ENCODE results near the gene SCT.

DNA sequence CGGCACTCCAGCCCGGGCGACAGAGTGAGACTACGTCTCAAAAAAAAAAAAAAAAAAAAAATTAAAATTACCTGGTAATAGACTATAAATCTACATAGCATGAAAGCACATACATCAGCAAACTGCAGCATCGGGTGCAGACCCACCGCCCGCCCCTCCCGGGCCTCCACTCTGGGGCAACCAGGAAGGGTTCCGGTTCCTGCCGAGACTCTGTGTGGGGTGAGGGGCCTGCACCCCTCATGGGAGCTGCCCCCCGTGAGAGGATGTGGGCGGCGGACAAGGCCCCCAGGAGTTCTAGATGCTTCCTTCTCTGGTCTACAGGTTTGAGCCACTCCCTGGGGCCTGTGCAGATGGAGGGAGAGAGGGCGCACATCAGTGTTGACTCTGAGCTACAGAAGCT, 19.2 kb upstream of the SCT start:
- TF ChIP-seq, protein P1, sequence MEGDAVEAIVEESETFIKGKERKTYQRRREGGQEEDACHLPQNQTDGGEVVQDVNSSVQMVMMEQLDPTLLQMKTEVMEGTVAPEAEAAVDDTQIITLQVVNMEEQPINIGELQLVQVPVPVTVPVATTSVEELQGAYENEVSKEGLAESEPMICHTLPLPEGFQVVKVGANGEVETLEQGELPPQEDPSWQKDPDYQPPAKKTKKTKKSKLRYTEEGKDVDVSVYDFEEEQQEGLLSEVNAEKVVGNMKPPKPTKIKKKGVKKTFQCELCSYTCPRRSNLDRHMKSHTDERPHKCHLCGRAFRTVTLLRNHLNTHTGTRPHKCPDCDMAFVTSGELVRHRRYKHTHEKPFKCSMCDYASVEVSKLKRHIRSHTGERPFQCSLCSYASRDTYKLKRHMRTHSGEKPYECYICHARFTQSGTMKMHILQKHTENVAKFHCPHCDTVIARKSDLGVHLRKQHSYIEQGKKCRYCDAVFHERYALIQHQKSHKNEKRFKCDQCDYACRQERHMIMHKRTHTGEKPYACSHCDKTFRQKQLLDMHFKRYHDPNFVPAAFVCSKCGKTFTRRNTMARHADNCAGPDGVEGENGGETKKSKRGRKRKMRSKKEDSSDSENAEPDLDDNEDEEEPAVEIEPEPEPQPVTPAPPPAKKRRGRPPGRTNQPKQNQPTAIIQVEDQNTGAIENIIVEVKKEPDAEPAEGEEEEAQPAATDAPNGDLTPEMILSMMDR (IDR thresholded peaks at IDR 0.05; ENCODE audit: low read depth, low read length, missing input control) = no peak
- TF ChIP-seq FOXA1 (IDR thresholded peaks at IDR 0.05) = no peak
- TF ChIP-seq, protein P2, sequence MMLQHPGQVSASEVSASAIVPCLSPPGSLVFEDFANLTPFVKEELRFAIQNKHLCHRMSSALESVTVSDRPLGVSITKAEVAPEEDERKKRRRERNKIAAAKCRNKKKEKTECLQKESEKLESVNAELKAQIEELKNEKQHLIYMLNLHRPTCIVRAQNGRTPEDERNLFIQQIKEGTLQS (IDR thresholded peaks at IDR 0.05) = no peak
- no peak for TF ChIP-seq EGR1 (IDR thresholded peaks at IDR 0.05; ENCODE audit: low read depth in 2 of 2)
- TF ChIP-seq JUND (IDR thresholded peaks at IDR 0.05) = no peak
- TF ChIP-seq TAF1 (conservative IDR thresholded peaks at IDR 0.05) = no peak
- TF ChIP-seq, protein P3, sequence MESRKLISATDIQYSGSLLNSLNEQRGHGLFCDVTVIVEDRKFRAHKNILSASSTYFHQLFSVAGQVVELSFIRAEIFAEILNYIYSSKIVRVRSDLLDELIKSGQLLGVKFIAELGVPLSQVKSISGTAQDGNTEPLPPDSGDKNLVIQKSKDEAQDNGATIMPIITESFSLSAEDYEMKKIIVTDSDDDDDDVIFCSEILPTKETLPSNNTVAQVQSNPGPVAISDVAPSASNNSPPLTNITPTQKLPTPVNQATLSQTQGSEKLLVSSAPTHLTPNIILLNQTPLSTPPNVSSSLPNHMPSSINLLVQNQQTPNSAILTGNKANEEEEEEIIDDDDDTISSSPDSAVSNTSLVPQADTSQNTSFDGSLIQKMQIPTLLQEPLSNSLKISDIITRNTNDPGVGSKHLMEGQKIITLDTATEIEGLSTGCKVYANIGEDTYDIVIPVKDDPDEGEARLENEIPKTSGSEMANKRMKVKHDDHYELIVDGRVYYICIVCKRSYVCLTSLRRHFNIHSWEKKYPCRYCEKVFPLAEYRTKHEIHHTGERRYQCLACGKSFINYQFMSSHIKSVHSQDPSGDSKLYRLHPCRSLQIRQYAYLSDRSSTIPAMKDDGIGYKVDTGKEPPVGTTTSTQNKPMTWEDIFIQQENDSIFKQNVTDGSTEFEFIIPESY (IDR thresholded peaks at IDR 0.05) = no peak
- TF ChIP-seq, protein P4, sequence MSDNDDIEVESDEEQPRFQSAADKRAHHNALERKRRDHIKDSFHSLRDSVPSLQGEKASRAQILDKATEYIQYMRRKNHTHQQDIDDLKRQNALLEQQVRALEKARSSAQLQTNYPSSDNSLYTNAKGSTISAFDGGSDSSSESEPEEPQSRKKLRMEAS (IDR thresholded peaks at IDR 0.05) = no peak
- TF ChIP-seq, protein P5, sequence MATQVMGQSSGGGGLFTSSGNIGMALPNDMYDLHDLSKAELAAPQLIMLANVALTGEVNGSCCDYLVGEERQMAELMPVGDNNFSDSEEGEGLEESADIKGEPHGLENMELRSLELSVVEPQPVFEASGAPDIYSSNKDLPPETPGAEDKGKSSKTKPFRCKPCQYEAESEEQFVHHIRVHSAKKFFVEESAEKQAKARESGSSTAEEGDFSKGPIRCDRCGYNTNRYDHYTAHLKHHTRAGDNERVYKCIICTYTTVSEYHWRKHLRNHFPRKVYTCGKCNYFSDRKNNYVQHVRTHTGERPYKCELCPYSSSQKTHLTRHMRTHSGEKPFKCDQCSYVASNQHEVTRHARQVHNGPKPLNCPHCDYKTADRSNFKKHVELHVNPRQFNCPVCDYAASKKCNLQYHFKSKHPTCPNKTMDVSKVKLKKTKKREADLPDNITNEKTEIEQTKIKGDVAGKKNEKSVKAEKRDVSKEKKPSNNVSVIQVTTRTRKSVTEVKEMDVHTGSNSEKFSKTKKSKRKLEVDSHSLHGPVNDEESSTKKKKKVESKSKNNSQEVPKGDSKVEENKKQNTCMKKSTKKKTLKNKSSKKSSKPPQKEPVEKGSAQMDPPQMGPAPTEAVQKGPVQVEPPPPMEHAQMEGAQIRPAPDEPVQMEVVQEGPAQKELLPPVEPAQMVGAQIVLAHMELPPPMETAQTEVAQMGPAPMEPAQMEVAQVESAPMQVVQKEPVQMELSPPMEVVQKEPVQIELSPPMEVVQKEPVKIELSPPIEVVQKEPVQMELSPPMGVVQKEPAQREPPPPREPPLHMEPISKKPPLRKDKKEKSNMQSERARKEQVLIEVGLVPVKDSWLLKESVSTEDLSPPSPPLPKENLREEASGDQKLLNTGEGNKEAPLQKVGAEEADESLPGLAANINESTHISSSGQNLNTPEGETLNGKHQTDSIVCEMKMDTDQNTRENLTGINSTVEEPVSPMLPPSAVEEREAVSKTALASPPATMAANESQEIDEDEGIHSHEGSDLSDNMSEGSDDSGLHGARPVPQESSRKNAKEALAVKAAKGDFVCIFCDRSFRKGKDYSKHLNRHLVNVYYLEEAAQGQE (IDR thresholded peaks at IDR 0.05) = no peak
- TF ChIP-seq GABPA (IDR thresholded peaks at IDR 0.05 in 1 of 2, conservative IDR thresholded peaks at IDR 0.05 in 1 of 2) = no peak
- TF ChIP-seq RAD21 (IDR thresholded peaks at IDR 0.05) = no peak
- no peak for TF ChIP-seq YY1 (IDR thresholded peaks at IDR 0.05)
